ENCODE data around the gene EMX1. TPM values are rescaled to one million over a fixed set of nuclear protein-coding genes. Genes with fewer than 3 reads are reported as not detected.
A peak's percentile ranks its signal among the peaks of the same experiment; 100 is the strongest.

The EMX1 gene
- total and polyA plus RNA-seq, 12 donors = 0.01 to 0.07 TPM; not detected in 10

DNA sequence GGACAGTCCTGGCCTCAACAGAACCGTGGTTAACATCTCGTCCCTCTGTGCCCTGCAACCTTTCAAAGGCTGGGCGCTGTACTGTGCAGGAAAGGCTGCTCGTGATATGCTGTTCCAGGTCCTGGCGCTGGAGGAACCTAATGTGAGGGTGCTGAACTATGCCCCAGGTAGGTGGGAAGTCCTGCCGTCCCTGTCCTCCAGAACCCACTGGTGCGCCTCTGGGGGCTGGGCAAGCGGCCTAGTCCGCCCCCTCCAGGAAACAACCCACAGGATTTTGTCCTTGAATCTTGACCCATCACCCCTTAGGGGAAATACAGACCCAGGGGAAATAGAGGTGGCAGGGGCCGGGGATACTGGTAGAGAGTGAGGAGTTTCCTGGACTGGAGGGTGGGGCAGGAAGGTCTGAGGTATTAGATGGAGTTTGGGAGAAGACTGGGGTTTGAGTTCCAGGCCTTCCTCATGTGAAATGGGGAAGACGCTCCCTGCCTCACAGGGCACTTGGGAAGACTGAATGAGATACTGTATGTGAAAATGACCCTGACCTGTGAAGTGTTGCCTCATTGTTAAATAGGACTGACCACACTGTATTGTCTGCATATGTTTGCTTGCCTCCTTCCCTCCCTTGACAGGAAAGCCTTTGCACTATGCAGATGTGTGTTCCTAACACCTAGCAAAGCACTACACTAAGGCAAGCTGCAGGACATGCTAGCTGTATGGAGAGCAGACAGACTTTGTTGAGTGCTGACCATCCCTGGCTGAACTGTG, 28.7 kb upstream of the EMX1 start:
- Histone ChIP-seq H3K27me3 (peaks cover 0 to 28% (median 0%) of the 10 kb centered on the region in 7 donors), H3K4me1 (peaks cover 10 to 47% (median 27%) of the 10 kb centered on the region in 9 donors), H3K27ac (peak overlapping the region in 2 of 10 donors; percentile 93 to 94), H3K36me3 (peaks cover 0 to 35% (median 0%) of the 10 kb centered on the region in 9 donors), H3K9me3 (no peaks in the 10 kb centered on the region), H3K4me3 (peak overlapping the region in 7 of 10 donors; percentile 59 to 74 (median 66))
- TF ChIP-seq, protein P1, sequence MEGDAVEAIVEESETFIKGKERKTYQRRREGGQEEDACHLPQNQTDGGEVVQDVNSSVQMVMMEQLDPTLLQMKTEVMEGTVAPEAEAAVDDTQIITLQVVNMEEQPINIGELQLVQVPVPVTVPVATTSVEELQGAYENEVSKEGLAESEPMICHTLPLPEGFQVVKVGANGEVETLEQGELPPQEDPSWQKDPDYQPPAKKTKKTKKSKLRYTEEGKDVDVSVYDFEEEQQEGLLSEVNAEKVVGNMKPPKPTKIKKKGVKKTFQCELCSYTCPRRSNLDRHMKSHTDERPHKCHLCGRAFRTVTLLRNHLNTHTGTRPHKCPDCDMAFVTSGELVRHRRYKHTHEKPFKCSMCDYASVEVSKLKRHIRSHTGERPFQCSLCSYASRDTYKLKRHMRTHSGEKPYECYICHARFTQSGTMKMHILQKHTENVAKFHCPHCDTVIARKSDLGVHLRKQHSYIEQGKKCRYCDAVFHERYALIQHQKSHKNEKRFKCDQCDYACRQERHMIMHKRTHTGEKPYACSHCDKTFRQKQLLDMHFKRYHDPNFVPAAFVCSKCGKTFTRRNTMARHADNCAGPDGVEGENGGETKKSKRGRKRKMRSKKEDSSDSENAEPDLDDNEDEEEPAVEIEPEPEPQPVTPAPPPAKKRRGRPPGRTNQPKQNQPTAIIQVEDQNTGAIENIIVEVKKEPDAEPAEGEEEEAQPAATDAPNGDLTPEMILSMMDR (IDR thresholded peaks at IDR 0.05) = no peak
- no peak for DNase-seq
- WGBS, 2 donors = 77 to 81% methylated on average over 11 of the region's 11 CpGs
- intact Hi-C loops (cut with DNase I) = loop anchor here in 1 of 10 donors (10.0 kb wide), 1 partner anchor 1344 kb away; no protein-coding TSS in a partner anchor
- peak in 1 of 8 donors; percentile 23 for ATAC-seq

DNA sequence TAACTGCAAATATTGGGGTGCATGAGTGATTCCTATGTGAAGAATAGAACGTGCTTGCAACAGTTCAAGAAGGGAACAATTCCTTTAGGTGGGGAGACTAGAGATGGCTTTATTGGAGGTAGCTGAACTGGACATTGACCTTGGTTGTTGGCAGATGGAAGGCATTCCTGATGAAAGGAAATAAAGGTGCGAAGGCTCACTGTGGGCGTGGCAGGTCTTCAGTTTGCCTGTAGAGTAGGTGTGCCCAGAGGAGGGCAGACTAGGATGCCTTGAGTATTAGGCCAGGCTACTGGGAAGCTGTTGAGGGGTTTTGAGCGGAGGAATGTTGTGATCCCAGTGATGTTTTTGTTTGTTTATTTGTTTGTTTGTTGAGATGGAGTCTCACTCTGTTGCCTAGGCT, 27.3 kb upstream of the EMX1 start:
- TF ChIP-seq, protein P1 (IDR thresholded peaks at IDR 0.05) = no peak
- Histone ChIP-seq H3K9me3 (no peaks in the 10 kb centered on the region), H3K27ac (no peak overlapping the region), H3K4me1 (peaks cover 10 to 50% (median 29%) of the 10 kb centered on the region in 9 donors), H3K36me3 (peaks cover 0 to 35% (median 0%) of the 10 kb centered on the region in 9 donors), H3K4me3 (no peak overlapping the region), H3K27me3 (peaks cover 0 to 37% (median 12%) of the 10 kb centered on the region in 7 donors)
- DNase-seq = no peak
- 96 to 97% methylated on average over 4 of the region's 4 CpGs for WGBS, 2 donors
- no peak for ATAC-seq
- intact Hi-C loops (cut with DNase I) = loop anchor here (5.0 to 10.0 kb wide), 9 partner anchors 82 to 1345 kb away; partner anchors contain the start of gene SFXN5 (in 4 of the 10)

DNA sequence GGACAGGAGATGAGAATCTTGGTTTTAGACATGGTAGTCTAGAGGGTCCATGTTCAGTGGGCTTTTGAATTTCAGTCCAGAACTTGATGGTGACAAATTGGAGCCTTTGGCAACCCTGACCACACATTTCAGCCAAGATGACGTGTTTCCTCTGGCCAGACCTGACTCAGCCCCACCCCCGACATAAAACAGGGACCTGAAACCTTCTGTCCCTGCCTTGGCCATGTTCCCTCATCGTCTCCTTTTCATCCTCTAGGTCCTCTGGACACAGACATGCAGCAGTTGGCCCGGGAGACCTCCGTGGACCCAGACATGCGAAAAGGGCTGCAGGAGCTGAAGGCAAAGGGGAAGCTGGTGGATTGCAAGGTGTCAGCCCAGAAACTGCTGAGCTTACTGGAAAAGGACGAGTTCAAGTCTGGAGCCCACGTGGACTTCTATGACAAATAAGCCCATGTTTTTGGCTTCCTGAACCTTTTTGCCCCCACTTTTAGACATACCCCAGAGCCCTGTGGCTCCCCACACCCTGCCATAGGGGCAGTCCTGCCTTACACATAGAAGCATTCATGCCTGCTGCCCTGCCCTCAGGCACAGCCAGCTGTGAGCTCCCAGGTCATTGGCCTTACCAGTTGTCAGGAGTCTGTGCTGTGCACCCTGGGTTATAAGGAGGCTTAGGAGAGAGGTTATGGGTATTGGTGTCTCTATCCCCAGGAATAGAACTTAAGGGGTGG, 26.1 kb upstream of the EMX1 start:
- WGBS, 2 donors = 73 to 82% methylated on average over 8 of the region's 8 CpGs
- H3K27ac ChIP-seq = no peak overlapping the region
- H3K27me3 ChIP-seq = peaks cover 0 to 39% (median 17%) of the 10 kb centered on the region in 7 donors
- TF ChIP-seq, protein P1 (IDR thresholded peaks at IDR 0.05) = no peak
- DNase-seq (no peak), ATAC-seq (no peak)
- no peak overlapping the region for H3K4me3 ChIP-seq
- peaks cover 0 to 35% (median 0%) of the 10 kb centered on the region in 9 donors for H3K36me3 ChIP-seq
- no peaks in the 10 kb centered on the region for H3K9me3 ChIP-seq
- intact Hi-C loops (cut with DNase I) = loop anchor here (5.0 to 10.0 kb wide), 8 partner anchors 81 to 286 kb away; partner anchors contain the start of gene SFXN5 (in 4 of the 10)
- peaks cover 12 to 62% (median 38%) of the 10 kb centered on the region in 9 donors for H3K4me1 ChIP-seq
